ENCODE data around the gene MACROD1. TPM values are rescaled to one million over a fixed set of nuclear protein-coding genes. Genes with fewer than 3 reads are reported as not detected.

MACROD1 gene
- total RNA-seq, 1 donor from 2014 or later, result 26.5 TPM

DNA sequence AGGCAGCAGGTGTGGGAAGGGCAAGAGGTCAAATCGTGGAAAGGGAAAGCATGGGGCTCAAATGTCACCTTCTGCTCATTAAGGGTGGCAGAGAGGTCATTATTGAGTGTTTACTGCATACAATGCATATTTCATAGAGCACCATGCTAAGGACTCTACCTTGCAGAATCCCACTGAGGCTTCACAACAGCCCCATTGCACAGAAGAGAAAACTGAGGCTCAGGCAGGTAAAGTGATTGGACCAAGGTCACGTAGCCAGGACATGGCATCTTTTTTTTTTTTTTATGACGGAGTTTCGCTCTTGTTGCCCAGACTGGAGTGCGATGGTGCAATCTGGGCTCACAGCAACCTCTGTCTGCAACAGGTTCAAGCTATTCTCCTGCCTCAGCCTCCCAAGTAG, 122.4 kb downstream of the MACROD1 start:
- Histone ChIP-seq H3K9me3 (no peaks in the 10 kb centered on the region), H3K27ac (no peak overlapping the region), H3K4me1 (no peaks in the 10 kb centered on the region), H3K27me3 (no peaks in the 10 kb centered on the region), H3K4me3 (no peak overlapping the region), H3K36me3 (no peaks in the 10 kb centered on the region)
- intact Hi-C loops (cut with DNase I), result no loop called here
- TF ChIP-seq, protein P1, sequence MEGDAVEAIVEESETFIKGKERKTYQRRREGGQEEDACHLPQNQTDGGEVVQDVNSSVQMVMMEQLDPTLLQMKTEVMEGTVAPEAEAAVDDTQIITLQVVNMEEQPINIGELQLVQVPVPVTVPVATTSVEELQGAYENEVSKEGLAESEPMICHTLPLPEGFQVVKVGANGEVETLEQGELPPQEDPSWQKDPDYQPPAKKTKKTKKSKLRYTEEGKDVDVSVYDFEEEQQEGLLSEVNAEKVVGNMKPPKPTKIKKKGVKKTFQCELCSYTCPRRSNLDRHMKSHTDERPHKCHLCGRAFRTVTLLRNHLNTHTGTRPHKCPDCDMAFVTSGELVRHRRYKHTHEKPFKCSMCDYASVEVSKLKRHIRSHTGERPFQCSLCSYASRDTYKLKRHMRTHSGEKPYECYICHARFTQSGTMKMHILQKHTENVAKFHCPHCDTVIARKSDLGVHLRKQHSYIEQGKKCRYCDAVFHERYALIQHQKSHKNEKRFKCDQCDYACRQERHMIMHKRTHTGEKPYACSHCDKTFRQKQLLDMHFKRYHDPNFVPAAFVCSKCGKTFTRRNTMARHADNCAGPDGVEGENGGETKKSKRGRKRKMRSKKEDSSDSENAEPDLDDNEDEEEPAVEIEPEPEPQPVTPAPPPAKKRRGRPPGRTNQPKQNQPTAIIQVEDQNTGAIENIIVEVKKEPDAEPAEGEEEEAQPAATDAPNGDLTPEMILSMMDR (IDR thresholded peaks at IDR 0.05), result no peak
- DNase-seq (ENCODE audit: low spot score in 2 of 2), result no peak

DNA sequence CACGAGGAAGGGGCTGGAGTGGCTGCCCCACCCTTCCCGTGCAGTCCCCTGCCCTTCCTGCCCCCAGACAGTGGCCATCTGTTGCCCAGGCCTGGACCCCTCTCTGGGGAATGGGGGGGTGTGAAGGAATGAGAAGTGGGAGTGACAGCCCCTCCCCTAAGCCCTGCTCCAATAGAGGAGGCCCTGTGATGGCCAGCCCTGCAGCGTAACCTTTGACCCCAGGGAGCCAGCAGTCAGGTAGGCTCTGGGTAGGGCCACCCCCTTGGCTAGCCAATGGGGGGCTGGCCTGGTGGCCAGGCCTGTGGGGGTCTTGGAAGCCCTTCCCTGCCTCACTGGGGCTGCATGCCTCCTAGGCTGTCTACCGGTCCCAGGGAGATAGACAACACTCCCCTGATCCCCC, 123.6 kb downstream of the MACROD1 start:
- H3K4me1 ChIP-seq, result no peaks in the 10 kb centered on the region
- intact Hi-C loops (cut with DNase I), result no loop called here
- TF ChIP-seq, protein P1 (IDR thresholded peaks at IDR 0.05), result no peak
- no peaks in the 10 kb centered on the region for H3K36me3 ChIP-seq
- H3K27me3 ChIP-seq, result no peaks in the 10 kb centered on the region
- no peak for DNase-seq (ENCODE audit: low spot score in 2 of 2)
- no peak overlapping the region for H3K27ac ChIP-seq
- no peak overlapping the region for H3K4me3 ChIP-seq
- no peaks in the 10 kb centered on the region for H3K9me3 ChIP-seq

GRCh38 chr11:64041846-64042245, 124.1 kb downstream of the MACROD1 start:
- no peaks in the 10 kb centered on the region for H3K27me3 ChIP-seq
- TF ChIP-seq, protein P1 (IDR thresholded peaks at IDR 0.05), result no peak
- H3K36me3 ChIP-seq, result no peaks in the 10 kb centered on the region
- no peaks in the 10 kb centered on the region for H3K9me3 ChIP-seq
- intact Hi-C loops (cut with DNase I), result no loop called here
- peaks cover 0 to under 1% of the 10 kb centered on the region in 2 donors for H3K4me1 ChIP-seq
- no peak for DNase-seq (ENCODE audit: low spot score in 2 of 2)
- H3K27ac ChIP-seq, result no peak overlapping the region
- H3K4me3 ChIP-seq, result no peak overlapping the region

DNA sequence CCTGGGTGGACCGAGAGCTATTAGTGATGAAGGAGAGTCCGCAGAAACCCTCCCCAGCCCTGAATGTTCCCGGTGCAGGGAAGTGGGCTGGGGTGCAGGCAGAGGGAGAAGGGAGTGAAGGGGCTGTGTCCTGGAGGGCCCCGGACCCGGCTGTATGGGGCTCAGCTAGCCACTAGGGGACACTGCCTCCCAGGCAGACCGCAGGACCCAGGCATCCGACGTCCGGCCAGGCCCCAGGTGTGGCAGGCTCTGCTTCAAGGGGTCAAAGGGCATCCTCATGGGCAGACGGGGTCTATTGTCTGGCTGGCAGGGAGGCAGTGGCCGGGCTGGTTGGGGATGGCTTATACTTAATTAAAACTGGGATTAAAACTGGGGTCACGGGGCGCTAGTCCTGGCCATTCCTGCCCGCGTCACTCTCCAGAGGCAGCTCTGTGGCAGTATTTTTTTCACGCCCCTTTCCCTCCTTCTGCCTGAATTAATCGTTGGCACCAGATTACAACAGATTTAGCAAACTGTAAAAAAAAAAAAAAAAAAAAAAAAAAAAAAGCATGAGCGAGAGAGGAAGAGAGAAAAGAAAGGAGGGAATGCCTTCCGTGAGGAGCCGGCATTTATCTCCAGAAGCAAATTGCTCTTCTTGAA, 125.1 kb downstream of the MACROD1 start:
- Histone ChIP-seq H3K4me1 (peaks cover 6 to 8% of the 10 kb centered on the region in 2 donors), H3K36me3 (no peaks in the 10 kb centered on the region), H3K27ac (no peak overlapping the region), H3K9me3 (no peaks in the 10 kb centered on the region), H3K27me3 (no peaks in the 10 kb centered on the region), H3K4me3 (no peak overlapping the region)
- intact Hi-C loops (cut with DNase I), result no loop called here
- DNase-seq (ENCODE audit: low spot score in 2 of 2), result no peak
- TF ChIP-seq, protein P1 (IDR thresholded peaks at IDR 0.05), result no peak

DNA sequence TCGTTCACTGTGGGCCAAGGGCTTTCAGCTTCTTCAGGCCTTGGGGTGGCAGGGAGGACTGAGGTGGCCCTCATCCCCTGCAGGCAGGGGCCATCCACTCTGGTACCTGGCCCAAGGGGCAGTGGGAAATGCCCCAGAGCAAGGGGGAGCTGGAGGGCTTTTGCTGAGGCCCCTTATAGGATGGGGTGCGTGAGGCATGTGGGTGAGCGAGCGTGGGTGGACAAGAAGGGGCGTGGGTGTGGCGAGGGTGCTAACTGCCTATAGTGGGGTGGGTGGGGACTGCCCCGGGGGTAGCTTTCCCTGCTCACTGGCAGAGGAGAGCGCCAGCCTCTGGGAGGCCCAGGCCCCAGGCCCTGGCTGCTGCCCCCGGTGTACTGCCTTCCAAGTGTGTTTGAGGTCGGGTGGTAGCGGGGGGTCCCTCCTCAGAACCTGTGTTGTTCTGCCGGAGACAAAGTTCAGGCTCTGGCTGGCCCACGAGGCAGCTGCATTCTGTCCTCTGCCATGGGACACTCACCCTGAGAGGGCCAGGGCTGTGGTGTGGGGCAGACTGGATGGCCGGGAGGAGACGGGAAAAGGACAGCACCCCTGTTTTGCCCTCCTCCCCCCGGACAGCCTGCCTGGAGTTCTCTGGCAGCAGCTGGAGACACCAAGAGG, 126.8 kb downstream of the MACROD1 start:
- H3K36me3 ChIP-seq, result no peaks in the 10 kb centered on the region
- no peaks in the 10 kb centered on the region for H3K9me3 ChIP-seq
- no peak overlapping the region for H3K4me3 ChIP-seq
- no peak for DNase-seq (ENCODE audit: low spot score in 2 of 2)
- TF ChIP-seq, protein P1 (IDR thresholded peaks at IDR 0.05), result no peak
- H3K4me1 ChIP-seq, result peaks cover 11 to 12% of the 10 kb centered on the region in 2 donors
- intact Hi-C loops (cut with DNase I), result no loop called here
- H3K27me3 ChIP-seq, result peaks cover 5% of the 10 kb centered on the region
- no peak overlapping the region for H3K27ac ChIP-seq

Measured in ascending aorta (tissue), 2 donors.